HG03354 (cell line): ENCODE results near the gene PIWIL1.

Source experiments
- ATAC-seq: cut with Tn5 transposase; IDR thresholded peaks from one replicate; pipeline ENCODE4 v1.9.1; 2021; ENCODE audit warnings: mild to moderate bottlenecking; ENCODE audit not compliant: unreplicated experiment, poor library complexity, severe bottlenecking

The PIWIL1 gene

DNA sequence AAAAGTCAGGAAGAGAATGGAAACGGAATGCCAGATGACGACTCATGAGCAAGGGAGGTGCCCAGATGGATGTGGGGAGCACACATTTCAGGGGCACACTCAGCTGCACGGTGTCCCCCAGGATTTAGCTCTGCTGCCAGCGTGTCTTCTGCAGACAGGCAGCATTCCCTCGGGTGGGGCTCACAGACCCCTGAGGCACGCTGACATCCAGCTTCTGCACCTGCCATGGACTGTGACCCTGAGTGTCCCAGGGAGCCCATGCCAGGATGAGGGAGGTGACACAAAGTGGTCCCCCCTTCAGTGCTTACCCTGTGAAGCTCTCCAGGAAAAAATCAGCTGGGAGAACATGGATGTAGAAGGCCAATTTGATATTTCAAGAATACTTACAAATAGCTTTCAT lies 84.2 kb downstream of the PIWIL1 start:
- ATAC-seq: no peak
